HepG2 (cell line): ENCODE results near the gene FAM118B. TPM values are rescaled to one million over a fixed set of nuclear protein-coding genes. Genes with fewer than 3 reads are reported as not detected.
A peak's percentile ranks its signal among the peaks of the same experiment; 100 is the strongest.

Experiments
- CREM ChIP-seq, 2 experiments: sonication (generic) in 1 of 2; formaldehyde crosslinking in 1 of 2; IDR thresholded peaks; 2 replicates each; pipeline versions ENCODE4 v1.4.0 to v1.6.1; 2016 to 2020; ENCODE audit warnings: antibody characterized with exemption in 1 of 2, mild to moderate bottlenecking in 1 of 2, missing genetic modification reagents in 1 of 2
- FOXO4 ChIP-seq: sonication (generic); formaldehyde crosslinking; conservative IDR thresholded peaks from 2 replicates; pipeline ENCODE4 v1.8.1; 2023; ENCODE audit warnings: missing genetic modification reagents
- HNRNPK ChIP-seq: fragments of 200-400 bp; formaldehyde crosslinking; IDR thresholded peaks from 2 replicates; pipeline ENCODE4 v1.6.1; 2018; ENCODE audit warnings: low read length, low read depth, moderate library complexity, mild to moderate bottlenecking; ENCODE audit not compliant: poor library complexity, severe bottlenecking
- IRF2 ChIP-seq: IDR thresholded peaks from 2 replicates; pipeline ENCODE4 v1.6.1; 2018; ENCODE audit warnings: missing genetic modification reagents, missing compliant biosample characterization
- ISL2 ChIP-seq: sonication (generic); formaldehyde crosslinking; IDR thresholded peaks from 2 replicates; pipeline ENCODE4 v1.5.0; 2020; ENCODE audit warnings: missing genetic modification reagents
- KAT7 ChIP-seq: IDR thresholded peaks from 2 replicates; pipeline ENCODE4 v1.6.1; 2018; ENCODE audit warnings: borderline replicate concordance, missing compliant biosample characterization
- KDM1A ChIP-seq: IDR thresholded peaks from 2 replicates; pipeline ENCODE4 v1.6.1; 2016; ENCODE audit warnings: missing compliant biosample characterization
- KLF11 ChIP-seq: IDR thresholded peaks from 2 replicates; pipeline ENCODE4 v1.6.1; 2016; ENCODE audit warnings: missing compliant biosample characterization
- POLR2AphosphoS5 ChIP-seq: IDR thresholded peaks from 2 replicates; pipeline ENCODE4 v1.6.1; 2012; ENCODE audit warnings: low read depth, low read length
- SIN3A ChIP-seq: IDR thresholded peaks from 2 replicates; pipeline ENCODE4 v1.6.1; 2011; ENCODE audit warnings: low read depth, mild to moderate bottlenecking, control low read depth, low read length, borderline replicate concordance
- SKI ChIP-seq: fragments of 450-650 bp; IDR thresholded peaks from one replicate; pipeline ENCODE4 v1.6.1; 2018; ENCODE audit warnings: mild to moderate bottlenecking; ENCODE audit not compliant: partially characterized antibody
- SMARCC2 ChIP-seq: fragments of 450-650 bp; IDR thresholded peaks from 2 replicates; pipeline ENCODE4 v1.6.1; 2017; ENCODE audit warnings: antibody characterized with exemption, mild to moderate bottlenecking
- SOX6 ChIP-seq, 2 experiments: fragments of 450-650 bp in 1 of 2; sonication (generic) in 1 of 2; formaldehyde crosslinking in 1 of 2; IDR thresholded peaks; 2 replicates each; pipeline versions ENCODE4 v1.4.0 to v1.6.1; 2017 to 2020; ENCODE audit warnings: antibody characterized with exemption in 1 of 2, mild to moderate bottlenecking in 1 of 2, missing genetic modification reagents in 1 of 2
- ZBTB40 ChIP-seq, 2 experiments: fragments of 450-650 bp in 1 of 2; sonication (generic) in 1 of 2; formaldehyde crosslinking in 1 of 2; IDR thresholded peaks; 2 replicates each; pipeline versions ENCODE4 v1.6.1 to v1.8.0; 2016 to 2022; ENCODE audit warnings: antibody characterized with exemption in 1 of 2, mild to moderate bottlenecking in 1 of 2, missing genetic modification reagents in 1 of 2
- ZNF234 ChIP-seq: sonication (generic); formaldehyde crosslinking; conservative IDR thresholded peaks from 2 replicates; pipeline ENCODE4 v1.5.1; 2020; ENCODE audit warnings: mild to moderate bottlenecking, missing genetic modification reagents
- ZNF235 ChIP-seq: sonication (generic); formaldehyde crosslinking; IDR thresholded peaks from 2 replicates; pipeline ENCODE4 v1.8.1; 2023; ENCODE audit warnings: mild to moderate bottlenecking, missing genetic modification reagents, borderline replicate concordance
- ZNF788 ChIP-seq: sonication (generic); formaldehyde crosslinking; IDR thresholded peaks from 2 replicates; pipeline ENCODE4 v1.5.0; 2020; ENCODE audit warnings: mild to moderate bottlenecking, missing genetic modification reagents, borderline replicate concordance
- polyA plus RNA-seq, 8 experiments: library from polyadenylated mRNA; depleted of rRNA in 3 of 8; stranded (reverse) in 7 of 8; unstranded in 1 of 8; fragments of >200 nt; fragmentation: Illumina TruSeq in 4 of 8; extraction: Trizol in 4 of 8; gene quantifications; 2 replicates each; pipeline versions ENCODE4 v1.2.1 to v1.2.3, GENCODE V29; 2011 to 2016; ENCODE audit warnings: low read depth in 4 of 8, missing spikeins in 1 of 8, mixed read lengths in 1 of 8; ENCODE audit not compliant: insufficient read depth in 1 of 8
- total RNA-seq, 5 experiments: library from RNA; depleted of rRNA; stranded (reverse); fragments of >200 nt; fragmentation: Illumina TruSeq; extraction: Trizol; gene quantifications; 2 replicates each; pipeline ENCODE4 v1.2.3, GENCODE V29; 2016; ENCODE audit warnings: low read depth in 1 of 5

The FAM118B gene
- total and polyA plus RNA-seq, 2 of the 13 experiments (the other 11 are each of a cell fraction or from before 2014, with no cell fraction given), result 10.2 to 25.7 TPM

DNA sequence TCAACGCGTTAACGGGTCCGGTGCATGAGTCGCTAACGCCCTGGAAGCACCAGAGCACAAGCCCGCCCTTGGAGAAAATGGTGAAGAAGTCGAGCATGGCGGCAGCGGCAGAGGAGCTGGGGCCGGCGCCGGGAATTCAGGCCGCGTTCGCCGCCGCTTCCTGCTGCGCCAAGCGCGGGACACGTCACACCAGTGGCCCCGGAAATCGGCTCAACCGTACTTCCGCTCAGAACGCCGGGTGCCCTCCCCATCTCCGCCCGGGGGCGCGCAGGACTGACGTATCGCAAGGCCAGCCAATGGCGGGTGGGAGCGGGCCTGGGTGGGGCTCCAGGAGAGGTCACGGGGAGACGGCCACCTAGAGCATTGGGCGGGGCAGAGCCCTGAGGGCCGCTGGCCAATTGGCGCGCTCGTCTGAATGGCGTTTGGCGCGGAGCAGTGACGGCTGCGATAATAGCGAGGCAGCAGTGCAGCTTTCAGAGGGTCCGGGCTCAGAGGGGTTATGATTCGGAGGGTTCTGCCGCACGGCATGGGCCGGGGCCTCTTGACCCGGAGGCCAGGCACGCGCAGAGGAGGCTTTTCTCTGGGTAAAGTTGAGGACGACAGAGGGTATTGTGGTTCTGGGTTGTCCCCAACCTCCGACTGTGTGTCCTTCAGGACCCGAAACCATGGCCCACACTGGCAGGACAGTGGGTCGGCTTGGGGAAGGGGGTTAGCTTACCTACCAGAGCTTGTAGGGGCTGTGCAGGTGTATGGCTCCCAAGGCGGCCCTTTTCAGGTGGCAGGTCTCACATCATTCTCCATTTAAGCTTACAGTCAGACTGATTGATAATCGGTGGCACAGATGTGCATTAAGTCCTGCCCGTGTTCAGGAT is 57.4 kb downstream of the FAM118B start, which contains the start of the genes FOXRED1 and SRPRA (continued):
- TF ChIP-seq HNRNPK (no peak), SIN3A (peak; percentile 83), SKI (no peak), ISL2 (CRISPR knock-in tag) (peak; percentile 66; the same call in 1 of the 2 replicates), KAT7 (peak; percentile 74), KLF11 (CRISPR knock-in tag) (no peak), ZBTB40 (IDR thresholded peaks at IDR 0.05) (peak; percentile 73), ZBTB40 (CRISPR knock-in tag; IDR thresholded peaks at IDR 0.05) (peak; percentile 68; the same call in 1 of the 2 replicates), ZNF788 (CRISPR knock-in tag) (peak; percentile 70; the same call in 1 of the 2 replicates), POLR2AphosphoS5 (peak; percentile 82), CREM (IDR thresholded peaks at IDR 0.05) (peak; percentile 99), CREM (CRISPR knock-in tag; IDR thresholded peaks at IDR 0.05) (peak; percentile 88), ZNF235 (CRISPR knock-in tag) (no peak), KDM1A (CRISPR knock-in tag) (no peak), IRF2 (0 out of 2 replicates have a peak, but pooled peaks have one; percentile 53), FOXO4 (no peak), SMARCC2 (no peak), ZNF234 (CRISPR knock-in tag) (no peak; the same call in 1 of the 2 replicates), SOX6 (IDR thresholded peaks at IDR 0.05) (no peak), SOX6 (CRISPR knock-in tag; IDR thresholded peaks at IDR 0.05) (peak; percentile 53; the same call in 1 of the 2 replicates)
